Measurements from ENCODE around the gene GRIN1.

GRIN1 gene

GRCh38 chr9:137192448-137192780, 53.5 kb downstream of the GRIN1 start:
- H3K36me3 ChIP-seq (ENCODE audit: control insufficient read depth, insufficient read depth, low read length) = peaks cover 9% of the 10 kb centered on the region
- H3K4me3 ChIP-seq (replicated peaks; ENCODE audit: low read depth, low read length) = no peak overlapping the region
- TF ChIP-seq CTCF (IDR thresholded peaks at IDR 0.05; ENCODE audit: insufficient read depth, low read length, poor library complexity, severe bottlenecking) = no peak
- no peaks in the 10 kb centered on the region for H3K27me3 ChIP-seq (replicated peaks; ENCODE audit: control insufficient read depth, insufficient read depth, low read length)
- DNase-seq (ENCODE audit: extremely low read depth, insufficient read length) = no peak

GRCh38 chr9:137192859-137193258, 53.9 kb downstream of the GRIN1 start:
- no peak overlapping the region for H3K4me3 ChIP-seq (replicated peaks; ENCODE audit: low read depth, low read length)
- peaks cover 9% of the 10 kb centered on the region for H3K36me3 ChIP-seq (ENCODE audit: control insufficient read depth, insufficient read depth, low read length)
- no peak for DNase-seq (ENCODE audit: extremely low read depth, insufficient read length)
- no peak for TF ChIP-seq CTCF (IDR thresholded peaks at IDR 0.05; ENCODE audit: insufficient read depth, low read length, poor library complexity, severe bottlenecking)
- no peaks in the 10 kb centered on the region for H3K27me3 ChIP-seq (replicated peaks; ENCODE audit: control insufficient read depth, insufficient read depth, low read length)

GRCh38 chr9:137193771-137194170, 54.8 kb downstream of the GRIN1 start:
- no peak overlapping the region for H3K4me3 ChIP-seq (replicated peaks; ENCODE audit: low read depth, low read length)
- no peaks in the 10 kb centered on the region for H3K27me3 ChIP-seq (replicated peaks; ENCODE audit: control insufficient read depth, insufficient read depth, low read length)
- DNase-seq (ENCODE audit: extremely low read depth, insufficient read length) = no peak
- TF ChIP-seq CTCF (IDR thresholded peaks at IDR 0.05; ENCODE audit: insufficient read depth, low read length, poor library complexity, severe bottlenecking) = no peak
- H3K36me3 ChIP-seq (ENCODE audit: control insufficient read depth, insufficient read depth, low read length) = peaks cover 9% of the 10 kb centered on the region

- no peak for TF ChIP-seq CTCF (IDR thresholded peaks at IDR 0.05; ENCODE audit: insufficient read depth, low read length, poor library complexity, severe bottlenecking)
- DNase-seq (ENCODE audit: extremely low read depth, insufficient read length) = no peak
- Histone ChIP-seq H3K36me3 (ENCODE audit: control insufficient read depth, insufficient read depth, low read length) (peaks cover 9% of the 10 kb centered on the region), H3K27me3 (replicated peaks; ENCODE audit: control insufficient read depth, insufficient read depth, low read length) (no peaks in the 10 kb centered on the region), H3K4me3 (replicated peaks; ENCODE audit: low read depth, low read length) (no peak overlapping the region)
These were observed 55.4 kb downstream of the GRIN1 start for GRCh38 chr9:137194388-137194787.

- no peak for DNase-seq (ENCODE audit: extremely low read depth, insufficient read length)
- no peaks in the 10 kb centered on the region for H3K27me3 ChIP-seq (replicated peaks; ENCODE audit: control insufficient read depth, insufficient read depth, low read length)
- no peak overlapping the region for H3K4me3 ChIP-seq (replicated peaks; ENCODE audit: low read depth, low read length)
- no peak for TF ChIP-seq CTCF (IDR thresholded peaks at IDR 0.05; ENCODE audit: insufficient read depth, low read length, poor library complexity, severe bottlenecking)
- H3K36me3 ChIP-seq (ENCODE audit: control insufficient read depth, insufficient read depth, low read length) = peaks cover 9% of the 10 kb centered on the region
These were observed 56.0 kb downstream of the GRIN1 start for GRCh38 chr9:137194909-137195308.

GRCh38 chr9:137195525-137196220, 56.7 kb downstream of the GRIN1 start:
- H3K4me3 ChIP-seq (replicated peaks; ENCODE audit: low read depth, low read length) = no peak overlapping the region
- no peaks in the 10 kb centered on the region for H3K27me3 ChIP-seq (replicated peaks; ENCODE audit: control insufficient read depth, insufficient read depth, low read length)
- no peak for DNase-seq (ENCODE audit: extremely low read depth, insufficient read length)
- TF ChIP-seq CTCF (IDR thresholded peaks at IDR 0.05; ENCODE audit: insufficient read depth, low read length, poor library complexity, severe bottlenecking) = no peak
- H3K36me3 ChIP-seq (ENCODE audit: control insufficient read depth, insufficient read depth, low read length) = peaks cover 6% of the 10 kb centered on the region
